Transverse colon (tissue), 4 donors: ENCODE data around the gene GRM1. TPM values are rescaled to one million over a fixed set of nuclear protein-coding genes. Genes with fewer than 3 reads are reported as not detected.

Experiments used
- DNase-seq: peaks from one replicate; pipeline ENCODE4 v3.0.0-alpha.2; 2019
- H3K27ac ChIP-seq, 4 donors: fragments of 200-600 bp; sonication (generic); 2 replicates each; pipeline ENCODE4 v1.5.1; 2016 to 2018; ENCODE audit warnings: inconsistent platforms in 4 of 4
- H3K27me3 ChIP-seq: fragments of 200-600 bp; sonication (generic); 2 replicates; pipeline ENCODE4 v1.5.1; 2017; ENCODE audit warnings: inconsistent platforms
- H3K36me3 ChIP-seq, 4 donors: fragments of 200-600 bp; sonication (generic); 2 replicates each; pipeline ENCODE4 v1.5.1; 2017 to 2019; ENCODE audit warnings: inconsistent platforms in 4 of 4
- H3K4me1 ChIP-seq, 4 donors: fragments of 200-600 bp; sonication (generic); 2 replicates each; pipeline ENCODE4 v1.5.1; 2017 to 2020; ENCODE audit warnings: inconsistent platforms in 4 of 4
- H3K4me3 ChIP-seq, 4 donors: fragments of 200-600 bp; sonication (generic); 1 replicate in 1 of 4; 2 replicates in 3 of 4; pipeline versions ENCODE4 v1.5.1 to v1.6.1; 2017 to 2019; ENCODE audit warnings: inconsistent platforms in 4 of 4
- H3K9me3 ChIP-seq, 2 donors: fragments of 200-600 bp; sonication (generic); 2 replicates each; pipeline ENCODE4 v1.5.1; 2017 to 2019; ENCODE audit warnings: inconsistent platforms in 2 of 2
- EP300 ChIP-seq: sonication (generic); formaldehyde crosslinking; IDR thresholded peaks from one replicate; pipeline ENCODE4 v1.6.1; 2017; ENCODE audit warnings: antibody characterized with exemption, low read depth
- POLR2A ChIP-seq: fragments of 450-650 bp; IDR thresholded peaks from one replicate; pipeline ENCODE4 v1.6.1; 2016; ENCODE audit warnings: antibody characterized with exemption, mild to moderate bottlenecking, moderate library complexity
- POLR2AphosphoS5 ChIP-seq, 3 donors: sonication (generic); formaldehyde crosslinking; IDR thresholded peaks; one replicate each; pipeline ENCODE4 v1.6.1; 2016; ENCODE audit warnings: antibody characterized with exemption in 3 of 3
- WGBS, 2 donors: methylation state at CpG; one replicate each; pipeline ENCODE4 v1.1.5; 2018; ENCODE audit warnings: low coverage in 1 of 2; 5-methylcytosine and 5-hydroxymethylcytosine counted together
- in situ Hi-C, 4 donors: fragments of 200-750 bp; cut with MboI; loops; one replicate each; pipeline versions ENCODE4 v1.15.0 to v1.15.1; 2017; ENCODE audit warnings: low sequenced_read_pairs in 3 of 4, low pct_ligation_motif_present in 1 of 4, low pct_unique_long_range_greater_than_20kb in 1 of 4
- intact Hi-C: fragments of 100-400 bp; cut with DNase I; formaldehyde crosslinking; loops from one replicate; pipeline ENCODE4 v1.15.1; 2023; ENCODE audit warnings: low total_unique reads
- total RNA-seq, 4 donors: library from RNA; depleted of rRNA; stranded (reverse); fragments of >200 nt; gene quantifications; one replicate each; pipeline ENCODE4 v1.1.0, GENCODE V29; 2016
- TF ChIP-seq, protein P1 (sequence below), 5 experiments: fragments of 200-600 bp in 3 of 5; fragments of 450-650 bp in 2 of 5; sonication (generic) in 3 of 5; IDR thresholded peaks; 1 replicate in 2 of 5; 2 replicates in 3 of 5; pipeline ENCODE4 v1.5.1; 2016 to 2017; ENCODE audit warnings: antibody characterized with exemption in 5 of 5, inconsistent platforms in 3 of 5, mild to moderate bottlenecking in 2 of 5, moderate library complexity in 1 of 5

GRM1 gene
- total RNA-seq, 4 donors from 2014 or later = 0.16 TPM; not detected in 3

DNA sequence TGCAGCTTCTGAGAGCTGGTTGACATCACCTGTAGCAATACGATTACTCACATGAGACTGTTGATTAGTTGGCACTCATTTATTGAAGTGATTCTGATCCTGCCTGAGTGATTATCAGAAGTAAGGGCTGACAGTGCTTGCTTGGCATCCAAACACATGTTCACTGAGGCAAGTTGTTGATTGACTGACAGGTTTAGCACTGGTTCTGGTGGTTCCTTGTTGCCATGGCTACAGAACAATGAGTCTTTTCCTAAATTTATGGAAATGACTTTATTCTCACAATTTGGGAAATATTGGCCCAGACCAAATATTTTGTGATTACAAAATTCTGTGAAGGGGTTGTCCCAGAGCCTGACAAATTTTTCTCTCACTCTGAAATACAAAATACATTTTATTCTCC is 368.8 kb downstream of the GRM1 start:
- Histone ChIP-seq H3K4me1 (no peaks in the 10 kb centered on the region), H3K9me3 (no peaks in the 10 kb centered on the region), H3K27ac (no peak overlapping the region), H3K36me3 (no peaks in the 10 kb centered on the region), H3K27me3 (no peaks in the 10 kb centered on the region), H3K4me3 (no peak overlapping the region)
- 80 to 90% methylated on average over 1 of the region's 1 CpG for WGBS, 2 donors
- intact Hi-C loops = no loop called here
- DNase-seq = no peak
- TF ChIP-seq EP300 (no peak), POLR2AphosphoS5 (IDR thresholded peaks at IDR 0.05) (no peak)
- in situ Hi-C loops = no loop called here

DNA sequence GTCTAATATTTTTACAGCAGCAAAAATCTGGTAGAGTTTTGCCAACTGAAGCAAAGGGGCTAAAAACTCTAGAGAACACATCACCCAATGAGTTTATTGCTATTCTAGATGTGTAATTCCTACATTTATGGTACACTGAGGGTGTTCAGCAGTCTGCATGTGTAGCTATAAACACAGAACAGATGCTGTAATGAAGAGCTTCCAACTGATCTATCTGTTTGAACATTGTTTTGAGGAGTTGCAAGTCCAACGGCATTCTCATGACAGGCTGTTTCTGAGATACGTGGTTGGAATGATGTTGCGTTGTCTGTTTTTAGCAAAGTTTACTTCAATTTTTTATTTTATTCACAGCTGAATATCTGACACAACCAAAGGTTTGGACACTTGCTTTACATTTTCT is 373.6 kb downstream of the GRM1 start:
- Histone ChIP-seq H3K27ac (no peak overlapping the region), H3K4me3 (no peak overlapping the region), H3K27me3 (no peaks in the 10 kb centered on the region), H3K4me1 (no peaks in the 10 kb centered on the region), H3K9me3 (no peaks in the 10 kb centered on the region), H3K36me3 (no peaks in the 10 kb centered on the region)
- TF ChIP-seq POLR2AphosphoS5 (IDR thresholded peaks at IDR 0.05) (no peak), EP300 (no peak), POLR2A (no peak)
- TF ChIP-seq, protein P1, sequence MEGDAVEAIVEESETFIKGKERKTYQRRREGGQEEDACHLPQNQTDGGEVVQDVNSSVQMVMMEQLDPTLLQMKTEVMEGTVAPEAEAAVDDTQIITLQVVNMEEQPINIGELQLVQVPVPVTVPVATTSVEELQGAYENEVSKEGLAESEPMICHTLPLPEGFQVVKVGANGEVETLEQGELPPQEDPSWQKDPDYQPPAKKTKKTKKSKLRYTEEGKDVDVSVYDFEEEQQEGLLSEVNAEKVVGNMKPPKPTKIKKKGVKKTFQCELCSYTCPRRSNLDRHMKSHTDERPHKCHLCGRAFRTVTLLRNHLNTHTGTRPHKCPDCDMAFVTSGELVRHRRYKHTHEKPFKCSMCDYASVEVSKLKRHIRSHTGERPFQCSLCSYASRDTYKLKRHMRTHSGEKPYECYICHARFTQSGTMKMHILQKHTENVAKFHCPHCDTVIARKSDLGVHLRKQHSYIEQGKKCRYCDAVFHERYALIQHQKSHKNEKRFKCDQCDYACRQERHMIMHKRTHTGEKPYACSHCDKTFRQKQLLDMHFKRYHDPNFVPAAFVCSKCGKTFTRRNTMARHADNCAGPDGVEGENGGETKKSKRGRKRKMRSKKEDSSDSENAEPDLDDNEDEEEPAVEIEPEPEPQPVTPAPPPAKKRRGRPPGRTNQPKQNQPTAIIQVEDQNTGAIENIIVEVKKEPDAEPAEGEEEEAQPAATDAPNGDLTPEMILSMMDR (IDR thresholded peaks at IDR 0.05) = no peak
- DNase-seq = no peak
- intact Hi-C loops = no loop called here
- in situ Hi-C loops = no loop called here
- 71 to 90% methylated on average over 3 of the region's 3 CpGs for WGBS, 2 donors

- H3K9me3 ChIP-seq = no peaks in the 10 kb centered on the region
- TF ChIP-seq, protein P1 (IDR thresholded peaks at IDR 0.05) = no peak
- TF ChIP-seq POLR2AphosphoS5 (IDR thresholded peaks at IDR 0.05) = no peak
- no peak for TF ChIP-seq EP300
- no peak for TF ChIP-seq POLR2A
- H3K4me1 ChIP-seq = no peaks in the 10 kb centered on the region
- no peaks in the 10 kb centered on the region for H3K27me3 ChIP-seq
- no peak overlapping the region for H3K27ac ChIP-seq
- no peaks in the 10 kb centered on the region for H3K36me3 ChIP-seq
- DNase-seq = no peak
- in situ Hi-C loops = no loop called here
- WGBS, 2 donors = 52 to 71% methylated on average over 5 of the region's 5 CpGs
- H3K4me3 ChIP-seq = no peak overlapping the region
- intact Hi-C loops = no loop called here
Observed at GRCh38 chr6:146408583-146408982, 379.7 kb downstream of the GRM1 start.

- H3K4me1 ChIP-seq = no peaks in the 10 kb centered on the region
- H3K27ac ChIP-seq = no peak overlapping the region
- 66 to 74% methylated on average over 2 of the region's 2 CpGs for WGBS, 2 donors
- intact Hi-C loops (no loop called here), in situ Hi-C loops (no loop called here)
- TF ChIP-seq EP300 = no peak
- H3K4me3 ChIP-seq = no peak overlapping the region
- no peaks in the 10 kb centered on the region for H3K27me3 ChIP-seq
- no peak for DNase-seq
- H3K9me3 ChIP-seq = no peaks in the 10 kb centered on the region
- no peaks in the 10 kb centered on the region for H3K36me3 ChIP-seq
Observed at GRCh38 chr6:146410851-146411595, 382.2 kb downstream of the GRM1 start.

- Histone ChIP-seq H3K27ac (no peak overlapping the region), H3K27me3 (no peaks in the 10 kb centered on the region), H3K36me3 (no peaks in the 10 kb centered on the region), H3K4me1 (no peaks in the 10 kb centered on the region), H3K9me3 (no peaks in the 10 kb centered on the region), H3K4me3 (no peak overlapping the region)
- in situ Hi-C loops = no loop called here
- intact Hi-C loops = no loop called here
- WGBS, 2 donors = 65 to 68% methylated on average over 3 to 5 of the region's 5 CpGs
- DNase-seq = no peak
- TF ChIP-seq, protein P1 (IDR thresholded peaks at IDR 0.05) = no peak
- TF ChIP-seq POLR2AphosphoS5 (IDR thresholded peaks at IDR 0.05) (no peak), EP300 (no peak), POLR2A (no peak)
Observed at GRCh38 chr6:146419576-146419975, 390.7 kb downstream of the GRM1 start.
